GM13977 (cell line): Measurements from ENCODE around the gene XYLB.

Experiments
- DNase-seq: peaks from one replicate; pipeline ENCODE4 v3.0.0; 2012; ENCODE audit warnings: low spot score
- CTCF ChIP-seq: IDR thresholded peaks from 2 replicates; pipeline ENCODE4 v1.5.1; 2012; ENCODE audit warnings: mild to moderate bottlenecking, control low read depth; ENCODE audit not compliant: insufficient read depth; ENCODE audit errors: extremely low read depth, missing control alignments
- in situ Hi-C: fragments of 300-500 bp; cut with MboI; formaldehyde crosslinking; loops from one replicate; pipeline ENCODE4 v1.12.0; 2022; ENCODE audit warnings: low sequenced_read_pairs, low pct_unique_long_range_greater_than_20kb, mixed read lengths, inconsistent platforms; ENCODE audit not compliant: unreplicated experiment

The XYLB gene

GRCh38 chr3:38311476-38311875 lies 35.1 kb upstream of the XYLB start:
- DNase-seq: no peak
- TF ChIP-seq CTCF: no peak
- in situ Hi-C loops: no loop called here

DNA sequence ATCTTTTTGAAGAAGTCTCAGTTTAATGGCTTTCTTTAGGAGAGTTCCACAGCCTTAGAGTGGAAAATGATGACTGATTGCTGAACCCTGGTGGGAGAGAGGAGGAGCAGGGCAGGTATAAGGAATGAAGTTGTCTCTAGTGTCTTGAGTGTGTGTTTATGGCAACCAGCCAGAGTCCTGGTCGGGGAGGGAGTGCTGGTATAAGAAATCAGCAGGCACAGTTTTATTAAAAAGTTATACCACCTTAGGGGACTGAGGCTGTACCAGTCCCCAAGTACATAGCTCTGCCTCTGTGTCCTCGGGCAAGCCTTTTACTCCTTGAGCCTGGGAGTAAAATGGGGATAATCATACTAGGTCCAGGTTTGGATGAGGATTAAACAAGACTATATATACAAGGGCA lies 34.6 kb upstream of the XYLB start:
- DNase-seq: no peak
- no peak for TF ChIP-seq CTCF
- in situ Hi-C loops: no loop called here

DNA sequence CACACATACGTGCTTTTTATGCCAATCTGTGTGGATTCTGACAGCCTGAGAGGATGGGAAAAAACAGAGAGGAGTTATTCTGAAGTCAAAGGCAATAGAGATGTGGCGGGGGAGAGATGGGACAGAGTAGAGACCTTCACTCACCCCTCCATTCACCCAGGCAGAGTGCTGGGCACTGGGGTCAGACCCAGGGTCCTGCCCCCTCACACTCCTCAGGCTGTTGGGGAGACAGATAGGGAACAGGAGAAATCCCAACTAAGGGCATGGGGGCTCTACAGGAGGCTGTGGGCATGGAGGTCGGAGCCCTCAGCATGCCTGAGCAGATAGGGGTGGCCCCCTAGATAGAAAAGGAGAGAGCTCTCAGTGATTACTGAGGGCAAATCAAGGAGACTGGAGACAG lies 34.2 kb upstream of the XYLB start:
- in situ Hi-C loops: no loop called here
- no peak for DNase-seq
- TF ChIP-seq CTCF: no peak

DNA sequence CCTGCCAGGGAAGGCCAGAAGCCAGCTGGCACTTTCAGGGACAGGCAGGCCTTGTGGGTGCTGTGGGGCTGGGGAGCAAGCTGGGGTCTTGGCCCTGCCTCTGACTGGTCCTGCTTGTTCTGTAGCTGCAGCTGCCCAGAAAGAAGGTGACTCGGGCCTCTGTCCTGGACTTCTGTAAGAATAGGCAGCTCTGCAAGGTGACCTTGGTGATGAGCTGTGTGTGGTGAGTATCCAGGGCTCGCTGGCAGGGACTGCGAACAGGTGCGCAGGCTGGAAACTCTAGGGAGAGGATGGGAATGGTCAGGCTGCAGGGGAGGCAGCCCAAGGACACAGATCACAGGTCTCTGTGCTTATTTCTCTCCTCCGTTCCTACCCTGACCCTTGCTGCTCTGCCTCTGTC lies 33.3 kb upstream of the XYLB start:
- DNase-seq: no peak
- in situ Hi-C loops: no loop called here
- no peak for TF ChIP-seq CTCF

GRCh38 chr3:38313695-38314094 lies 32.9 kb upstream of the XYLB start:
- no peak for TF ChIP-seq CTCF
- in situ Hi-C loops: no loop called here

GRCh38 chr3:38314112-38314763 lies 32.3 kb upstream of the XYLB start:
- DNase-seq: no peak
- TF ChIP-seq CTCF: no peak
- in situ Hi-C loops: no loop called here

More at GRCh38 chr3:38313695-38314094, 32.9 kb upstream of the XYLB start:
- DNase-seq: no peak
